Neuron (in vitro differentiated cells): ENCODE results near the gene ADGRF1.
"Not testable (repeated sequence)": the region's sequence is repeated elsewhere in the genome, so short reads cannot be mapped to it uniquely, and the experiment has no call there.

Experiments used
- H2AFZ ChIP-seq: one replicate; pipeline ENCODE4 v1.6.1; 2013; ENCODE audit warnings: low read depth, mild to moderate bottlenecking, inconsistent platforms, low read length, moderate library complexity
- H3K27me3 ChIP-seq: one replicate; pipeline ENCODE4 v1.6.1; 2013; ENCODE audit warnings: low read length; ENCODE audit not compliant: insufficient read depth
- H3K36me3 ChIP-seq: one replicate; pipeline ENCODE4 v1.6.1; 2013; ENCODE audit warnings: low read length; ENCODE audit not compliant: insufficient read depth
- H3K4me1 ChIP-seq: one replicate; pipeline ENCODE4 v1.6.1; 2013; ENCODE audit warnings: low read length; ENCODE audit not compliant: insufficient read depth
- H3K4me3 ChIP-seq: 2 replicates; pipeline ENCODE4 v1.5.1; 2013; ENCODE audit warnings: mild to moderate bottlenecking, low read length, moderate library complexity
- H3K9me3 ChIP-seq: one replicate; pipeline ENCODE4 v1.6.1; 2013; ENCODE audit warnings: low read length

The ADGRF1 gene

GRCh38 chr6:47054302-47054701, 12.2 kb upstream of the ADGRF1 start:
- not testable (repeated sequence) for H3K27me3 ChIP-seq, H3K36me3 ChIP-seq, H3K4me1 ChIP-seq, H3K9me3 ChIP-seq, H2AFZ ChIP-seq, H3K4me3 ChIP-seq

- Histone ChIP-seq H3K4me3 (no peak overlapping the region), H3K9me3 (no peaks in the 10 kb centered on the region), H2AFZ (no peak overlapping the region), H3K4me1 (no peaks in the 10 kb centered on the region), H3K36me3 (no peaks in the 10 kb centered on the region), H3K27me3 (no peaks in the 10 kb centered on the region)
Measured at GRCh38 chr6:47048638-47049037, 6.5 kb upstream of the ADGRF1 start.

GRCh38 chr6:47047479-47048407, 5.6 kb upstream of the ADGRF1 start:
- H3K9me3 ChIP-seq: no peaks in the 10 kb centered on the region
- H3K4me1 ChIP-seq: no peaks in the 10 kb centered on the region
- H2AFZ ChIP-seq: no peak overlapping the region
- H3K27me3 ChIP-seq: no peaks in the 10 kb centered on the region
- H3K4me3 ChIP-seq: no peak overlapping the region
- no peaks in the 10 kb centered on the region for H3K36me3 ChIP-seq

GRCh38 chr6:47047097-47047478, 5.0 kb upstream of the ADGRF1 start:
- H3K4me1 ChIP-seq: no peaks in the 10 kb centered on the region
- no peaks in the 10 kb centered on the region for H3K27me3 ChIP-seq
- no peaks in the 10 kb centered on the region for H3K9me3 ChIP-seq
- no peak overlapping the region for H3K4me3 ChIP-seq
- H3K36me3 ChIP-seq: no peaks in the 10 kb centered on the region
- no peak overlapping the region for H2AFZ ChIP-seq

- no peaks in the 10 kb centered on the region for H3K36me3 ChIP-seq
- H3K9me3 ChIP-seq: no peaks in the 10 kb centered on the region
- H3K4me1 ChIP-seq: no peaks in the 10 kb centered on the region
- H2AFZ ChIP-seq: no peak overlapping the region
- H3K27me3 ChIP-seq: no peaks in the 10 kb centered on the region
- no peak overlapping the region for H3K4me3 ChIP-seq
Measured at GRCh38 chr6:47044397-47044796, 2.3 kb upstream of the ADGRF1 start.

- Histone ChIP-seq H3K27me3 (no peaks in the 10 kb centered on the region), H3K4me1 (no peaks in the 10 kb centered on the region), H3K36me3 (no peaks in the 10 kb centered on the region), H2AFZ (no peak overlapping the region), H3K4me3 (no peak overlapping the region), H3K9me3 (no peaks in the 10 kb centered on the region)
Measured at GRCh38 chr6:47043286-47043685, 1.2 kb upstream of the ADGRF1 start.

- H3K27me3 ChIP-seq: no peaks in the 10 kb centered on the region
Measured at GRCh38 chr6:47041741-47042140, 391 bp downstream of the ADGRF1 start.

GRCh38 chr6:47034926-47035325, 7.2 kb downstream of the ADGRF1 start:
- H3K36me3 ChIP-seq: no peaks in the 10 kb centered on the region
- H2AFZ ChIP-seq: no peak overlapping the region
- no peaks in the 10 kb centered on the region for H3K4me1 ChIP-seq
- H3K4me3 ChIP-seq: no peak overlapping the region
- H3K27me3 ChIP-seq: peaks cover 4% of the 10 kb centered on the region
- H3K9me3 ChIP-seq: no peaks in the 10 kb centered on the region

More at GRCh38 chr6:47041741-47042140, 391 bp downstream of the ADGRF1 start:
- no peaks in the 10 kb centered on the region for H3K9me3 ChIP-seq
- no peak overlapping the region for H3K4me3 ChIP-seq
- H2AFZ ChIP-seq: no peak overlapping the region
- H3K4me1 ChIP-seq: no peaks in the 10 kb centered on the region
- no peaks in the 10 kb centered on the region for H3K36me3 ChIP-seq

- Histone ChIP-seq H2AFZ (no peak overlapping the region), H3K27me3 (peaks cover 4% of the 10 kb centered on the region), H3K4me3 (no peak overlapping the region), H3K4me1 (no peaks in the 10 kb centered on the region), H3K9me3 (no peaks in the 10 kb centered on the region), H3K36me3 (no peaks in the 10 kb centered on the region)
Measured at GRCh38 chr6:47034421-47034820, 7.7 kb downstream of the ADGRF1 start.

- no peak overlapping the region for H3K4me3 ChIP-seq
- H3K27me3 ChIP-seq: peaks cover 7% of the 10 kb centered on the region
- no peaks in the 10 kb centered on the region for H3K36me3 ChIP-seq
- H2AFZ ChIP-seq: no peak overlapping the region
- no peaks in the 10 kb centered on the region for H3K4me1 ChIP-seq
- H3K9me3 ChIP-seq: no peaks in the 10 kb centered on the region
Measured at GRCh38 chr6:47032974-47033765, 9.0 kb downstream of the ADGRF1 start.

- Histone ChIP-seq H3K27me3 (peaks cover 7% of the 10 kb centered on the region), H3K4me1 (no peaks in the 10 kb centered on the region), H3K4me3 (no peak overlapping the region), H3K36me3 (no peaks in the 10 kb centered on the region), H3K9me3 (no peaks in the 10 kb centered on the region), H2AFZ (no peak overlapping the region)
Measured at GRCh38 chr6:47031656-47032055, 10.5 kb downstream of the ADGRF1 start.

GRCh38 chr6:47029865-47030561, 12.1 kb downstream of the ADGRF1 start:
- peaks cover 7% of the 10 kb centered on the region for H3K27me3 ChIP-seq
- H3K36me3 ChIP-seq: no peaks in the 10 kb centered on the region
- H2AFZ ChIP-seq: no peak overlapping the region
- no peaks in the 10 kb centered on the region for H3K4me1 ChIP-seq
- no peak overlapping the region for H3K4me3 ChIP-seq
- H3K9me3 ChIP-seq: no peaks in the 10 kb centered on the region

- Histone ChIP-seq H3K36me3 (no peaks in the 10 kb centered on the region), H3K9me3 (no peaks in the 10 kb centered on the region), H2AFZ (no peak overlapping the region), H3K27me3 (peaks cover 3% of the 10 kb centered on the region), H3K4me3 (no peak overlapping the region), H3K4me1 (no peaks in the 10 kb centered on the region)
Measured at GRCh38 chr6:47028835-47029360, 13.2 kb downstream of the ADGRF1 start.
